ENCODE measurements around the gene CCDC78. TPM values are rescaled to one million over a fixed set of nuclear protein-coding genes. Genes with fewer than 3 reads are reported as not detected.

The CCDC78 gene
- total and polyA plus RNA-seq, 2 of the 13 experiments (the other 11 are each of a cell fraction or from before 2014, with no cell fraction given) = 0.53 to 1.5 TPM

GRCh38 chr16:720990-721764 is 5.1 kb downstream of the CCDC78 start, which contains the start of gene ANTKMT (continued):
- TF ChIP-seq NFYC (CRISPR knock-in tag; IDR thresholded peaks at IDR 0.05) = 0 out of 2 replicates have a peak, but pooled peaks have one; percentile 17
- TF ChIP-seq EZH2 (conservative IDR thresholded peaks at IDR 0.05; ENCODE audit: low read depth, low read length) = no peak
- peak; percentile 80; the same call in 1 of the 2 replicates for TF ChIP-seq ZNF761 (CRISPR knock-in tag; conservative IDR thresholded peaks at IDR 0.05)
- TF ChIP-seq PHF21A (CRISPR knock-in tag; IDR thresholded peaks at IDR 0.05) = peak; percentile 45; the same call in 1 of the 2 replicates
- TF ChIP-seq ZNF674 (CRISPR knock-in tag; IDR thresholded peaks at IDR 0.05; ENCODE audit: low read depth) = peak; percentile 76; the same call in 1 of the 2 replicates
- TF ChIP-seq FOSL1 (CRISPR knock-in tag; IDR thresholded peaks at IDR 0.05; ENCODE audit: borderline replicate concordance) = no peak
- 0 out of 2 replicates have a peak, but pooled peaks have one; percentile 57 for TF ChIP-seq RFXAP (CRISPR knock-in tag; IDR thresholded peaks at IDR 0.05; ENCODE audit: borderline replicate concordance)
- 0 out of 2 replicates have a peak, but pooled peaks have one; percentile 42 for TF ChIP-seq PRDM15 (CRISPR knock-in tag; IDR thresholded peaks at IDR 0.05)
- TF ChIP-seq ZNF678 (CRISPR knock-in tag; IDR thresholded peaks at IDR 0.05) = 0 out of 2 replicates have a peak, but pooled peaks have one; percentile 69
- TF ChIP-seq ZNF687 (CRISPR knock-in tag; IDR thresholded peaks at IDR 0.05) = peak; percentile 96
- no peak for TF ChIP-seq DDIT3 (CRISPR knock-in tag; IDR thresholded peaks at IDR 0.05)
- TF ChIP-seq ZNF512 (CRISPR knock-in tag; IDR thresholded peaks at IDR 0.05) = no peak
- no peak; the same call in 1 of the 2 replicates for TF ChIP-seq ZNF713 (CRISPR knock-in tag; IDR thresholded peaks at IDR 0.05)
- peak; percentile 76; the same call in 1 of the 2 replicates for TF ChIP-seq SIN3A (IDR thresholded peaks at IDR 0.05; ENCODE audit: borderline replicate concordance, low read depth, low read length)
- no peak for TF ChIP-seq CEBPG (CRISPR knock-in tag; IDR thresholded peaks at IDR 0.05)
- 0 out of 2 replicates have a peak, but pooled peaks have one; percentile 65 for TF ChIP-seq CSRNP2 (CRISPR knock-in tag; conservative IDR thresholded peaks at IDR 0.05; ENCODE audit: low read depth)
- peak; percentile 74 for TF ChIP-seq SKI (IDR thresholded peaks at IDR 0.05; ENCODE audit: partially characterized antibody)
